GM12878 (cell line): Measurements from ENCODE around the gene HOXB1.

Experiments used
- ELK1 ChIP-seq: IDR thresholded peaks from 2 replicates; pipeline ENCODE4 v1.6.1; 2012; ENCODE audit warnings: low read depth, low read length, improper control_type of control experiment
- EP300 ChIP-seq, 2 experiments: fragments of 150-350 bp in 1 of 2; IDR thresholded peaks; 2 replicates each; pipeline ENCODE4 v1.6.1; 2011 to 2012; ENCODE audit warnings: low read depth in 2 of 2, low read length in 2 of 2, borderline replicate concordance in 1 of 2, improper control_type of control experiment in 1 of 2, inconsistent platforms in 1 of 2; ENCODE audit not compliant: control insufficient read depth in 1 of 2
- SREBF2 ChIP-seq: IDR thresholded peaks from 2 replicates; pipeline ENCODE4 v1.6.1; 2012; ENCODE audit warnings: mild to moderate bottlenecking, low read length
- STAT3 ChIP-seq: IDR thresholded peaks from 2 replicates; pipeline ENCODE4 v1.6.1; 2011; ENCODE audit warnings: low read depth, low read length, improper control_type of control experiment
- ZBTB33 ChIP-seq: fragments of 450-650 bp; IDR thresholded peaks from 2 replicates; pipeline ENCODE4 v1.6.1; 2017; ENCODE audit warnings: mild to moderate bottlenecking
- ZNF384 ChIP-seq: IDR thresholded peaks from 2 replicates; pipeline ENCODE4 v1.6.1; 2012; ENCODE audit warnings: low read depth, mild to moderate bottlenecking, low read length, improper control_type of control experiment, borderline replicate concordance
- TF ChIP-seq, protein P1 (sequence below), 3 experiments: IDR thresholded peaks in 2 of 3; conservative IDR thresholded peaks in 1 of 3; 2 replicates each; pipeline ENCODE4 v1.5.1; 2011; ENCODE audit warnings: low read depth in 3 of 3, low read length in 3 of 3, mild to moderate bottlenecking in 3 of 3, control low read depth in 2 of 3, moderate library complexity in 2 of 3, inconsistent platforms in 1 of 3, mixed read lengths in 1 of 3; ENCODE audit not compliant: control insufficient read depth in 2 of 3, insufficient read depth in 1 of 3; ENCODE audit errors: extremely low read depth in 1 of 3

DNA sequence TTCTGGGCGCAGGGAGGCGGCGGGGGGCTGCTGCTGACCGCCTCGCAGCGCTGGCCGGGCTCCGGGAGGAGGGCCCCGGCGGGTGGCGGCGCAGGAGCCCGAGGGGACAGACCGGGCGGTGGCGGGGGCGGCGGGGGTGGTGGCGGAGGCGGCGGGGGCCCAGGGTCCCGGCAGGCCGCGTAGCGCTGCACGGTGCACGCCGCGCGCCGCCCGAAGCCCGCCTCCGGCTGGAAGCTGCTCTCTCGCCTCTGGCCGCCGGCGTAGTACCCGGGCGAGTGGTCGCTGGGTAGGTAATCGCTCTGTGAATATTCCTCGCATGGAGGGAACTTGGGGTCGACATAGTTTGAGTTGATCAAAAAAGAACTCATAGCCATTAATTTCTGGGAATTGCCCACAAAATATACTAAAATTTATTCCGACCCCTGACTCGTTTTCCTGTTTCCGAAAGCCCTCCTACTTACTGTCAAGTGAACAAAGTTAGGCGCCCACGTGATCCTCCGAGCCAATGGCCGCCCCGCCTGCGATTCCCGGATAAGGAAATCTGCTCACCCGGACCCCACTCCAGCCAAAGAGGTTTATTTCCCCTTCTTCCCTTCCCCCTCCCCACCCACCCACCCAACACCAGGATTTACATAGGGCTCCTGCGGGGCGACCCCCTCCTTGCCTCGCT lies 47.3 kb upstream of the HOXB1 start, which contains the start of gene HOXB4:
- TF ChIP-seq ZNF384 (no peak), ELK1 (no peak), SREBF2 (no peak), EP300 (IDR thresholded peaks at IDR 0.05; ENCODE audit: borderline replicate concordance in 1 of 2, control insufficient read depth in 1 of 2, low read depth in 2 of 2, low read length in 2 of 2) (no peak), ZBTB33 (no peak), STAT3 (no peak)
- TF ChIP-seq, protein P1, sequence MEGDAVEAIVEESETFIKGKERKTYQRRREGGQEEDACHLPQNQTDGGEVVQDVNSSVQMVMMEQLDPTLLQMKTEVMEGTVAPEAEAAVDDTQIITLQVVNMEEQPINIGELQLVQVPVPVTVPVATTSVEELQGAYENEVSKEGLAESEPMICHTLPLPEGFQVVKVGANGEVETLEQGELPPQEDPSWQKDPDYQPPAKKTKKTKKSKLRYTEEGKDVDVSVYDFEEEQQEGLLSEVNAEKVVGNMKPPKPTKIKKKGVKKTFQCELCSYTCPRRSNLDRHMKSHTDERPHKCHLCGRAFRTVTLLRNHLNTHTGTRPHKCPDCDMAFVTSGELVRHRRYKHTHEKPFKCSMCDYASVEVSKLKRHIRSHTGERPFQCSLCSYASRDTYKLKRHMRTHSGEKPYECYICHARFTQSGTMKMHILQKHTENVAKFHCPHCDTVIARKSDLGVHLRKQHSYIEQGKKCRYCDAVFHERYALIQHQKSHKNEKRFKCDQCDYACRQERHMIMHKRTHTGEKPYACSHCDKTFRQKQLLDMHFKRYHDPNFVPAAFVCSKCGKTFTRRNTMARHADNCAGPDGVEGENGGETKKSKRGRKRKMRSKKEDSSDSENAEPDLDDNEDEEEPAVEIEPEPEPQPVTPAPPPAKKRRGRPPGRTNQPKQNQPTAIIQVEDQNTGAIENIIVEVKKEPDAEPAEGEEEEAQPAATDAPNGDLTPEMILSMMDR (IDR thresholded peaks at IDR 0.05 in 2 of 3, conservative IDR thresholded peaks at IDR 0.05 in 1 of 3; ENCODE audit: control insufficient read depth in 2 of 3, extremely low read depth in 1 of 3, insufficient read depth in 1 of 3, low read depth in 3 of 3, low read length in 3 of 3): no peak
